Suprapubic skin (tissue), 4 donors: ENCODE measurements around the gene TMC7.
"Not testable (repeated sequence)": the region's sequence is repeated elsewhere in the genome, so short reads cannot be mapped to it uniquely, and the experiment has no call there.

Experiments
- CTCF ChIP-seq, 2 donors: fragments of 200-600 bp in 1 of 2; fragments of 450-650 bp in 1 of 2; sonication (generic) in 1 of 2; IDR thresholded peaks; one replicate each; pipeline ENCODE4 v1.5.1; 2016 to 2019; ENCODE audit warnings: antibody characterized with exemption in 2 of 2, mild to moderate bottlenecking in 1 of 2, moderate library complexity in 1 of 2
- EP300 ChIP-seq: sonication (generic); formaldehyde crosslinking; IDR thresholded peaks from one replicate; pipeline ENCODE4 v1.6.1; 2017; ENCODE audit warnings: antibody characterized with exemption
- POLR2A ChIP-seq, 2 donors: fragments of 450-650 bp; IDR thresholded peaks; one replicate each; pipeline ENCODE4 v1.6.1; 2017; ENCODE audit warnings: antibody characterized with exemption in 2 of 2, mild to moderate bottlenecking in 2 of 2, moderate library complexity in 2 of 2
- POLR2AphosphoS5 ChIP-seq, 3 donors: sonication (generic); formaldehyde crosslinking; IDR thresholded peaks; one replicate each; pipeline ENCODE4 v1.6.1; 2017; ENCODE audit warnings: antibody characterized with exemption in 3 of 3

GRCh38 chr16:18991731-18992130 is 8.0 kb downstream of the TMC7 start:
- TF ChIP-seq CTCF (IDR thresholded peaks at IDR 0.05); POLR2A (IDR thresholded peaks at IDR 0.05); POLR2AphosphoS5 (IDR thresholded peaks at IDR 0.05); EP300: not testable (repeated sequence)
